GM12874 (cell line): ENCODE measurements around the gene CHML.

Source experiments
- TF ChIP-seq, protein P1 (sequence below): IDR thresholded peaks from 2 replicates; pipeline ENCODE4 v1.5.1; 2011; ENCODE audit warnings: low read depth, mild to moderate bottlenecking, control low read depth, low read length, moderate library complexity; ENCODE audit not compliant: insufficient read depth

CHML gene

GRCh38 chr1:241605146-241605805 lies 34.9 kb downstream of the CHML start:
- TF ChIP-seq, protein P1, sequence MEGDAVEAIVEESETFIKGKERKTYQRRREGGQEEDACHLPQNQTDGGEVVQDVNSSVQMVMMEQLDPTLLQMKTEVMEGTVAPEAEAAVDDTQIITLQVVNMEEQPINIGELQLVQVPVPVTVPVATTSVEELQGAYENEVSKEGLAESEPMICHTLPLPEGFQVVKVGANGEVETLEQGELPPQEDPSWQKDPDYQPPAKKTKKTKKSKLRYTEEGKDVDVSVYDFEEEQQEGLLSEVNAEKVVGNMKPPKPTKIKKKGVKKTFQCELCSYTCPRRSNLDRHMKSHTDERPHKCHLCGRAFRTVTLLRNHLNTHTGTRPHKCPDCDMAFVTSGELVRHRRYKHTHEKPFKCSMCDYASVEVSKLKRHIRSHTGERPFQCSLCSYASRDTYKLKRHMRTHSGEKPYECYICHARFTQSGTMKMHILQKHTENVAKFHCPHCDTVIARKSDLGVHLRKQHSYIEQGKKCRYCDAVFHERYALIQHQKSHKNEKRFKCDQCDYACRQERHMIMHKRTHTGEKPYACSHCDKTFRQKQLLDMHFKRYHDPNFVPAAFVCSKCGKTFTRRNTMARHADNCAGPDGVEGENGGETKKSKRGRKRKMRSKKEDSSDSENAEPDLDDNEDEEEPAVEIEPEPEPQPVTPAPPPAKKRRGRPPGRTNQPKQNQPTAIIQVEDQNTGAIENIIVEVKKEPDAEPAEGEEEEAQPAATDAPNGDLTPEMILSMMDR: peak; percentile 24; the same call in 1 of the 2 replicates

GRCh38 chr1:241603731-241604245 lies 36.4 kb downstream of the CHML start:
- TF ChIP-seq, protein P1: no peak

- TF ChIP-seq, protein P1: no peak
Observed at GRCh38 chr1:241600496-241600901, 39.7 kb downstream of the CHML start.

DNA sequence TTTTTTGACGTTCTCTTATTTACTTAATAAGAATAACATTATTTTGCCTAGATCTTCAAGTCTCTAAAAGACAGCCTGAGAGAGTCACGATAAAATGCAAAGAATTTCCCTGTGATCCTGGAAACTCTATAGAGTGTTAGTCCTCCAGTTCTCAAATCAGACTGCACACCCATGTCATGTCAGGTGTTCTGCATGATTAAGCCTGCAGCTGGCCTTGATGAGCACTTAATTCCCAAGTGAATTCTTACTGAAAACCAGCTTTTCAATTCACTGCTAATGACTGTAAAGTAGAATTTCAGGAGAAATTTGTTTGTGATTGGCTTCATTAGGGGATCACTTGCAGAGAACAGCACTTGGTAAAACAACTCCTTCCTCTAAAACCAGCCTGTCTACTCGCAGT lies 41.9 kb downstream of the CHML start:
- TF ChIP-seq, protein P1: no peak

DNA sequence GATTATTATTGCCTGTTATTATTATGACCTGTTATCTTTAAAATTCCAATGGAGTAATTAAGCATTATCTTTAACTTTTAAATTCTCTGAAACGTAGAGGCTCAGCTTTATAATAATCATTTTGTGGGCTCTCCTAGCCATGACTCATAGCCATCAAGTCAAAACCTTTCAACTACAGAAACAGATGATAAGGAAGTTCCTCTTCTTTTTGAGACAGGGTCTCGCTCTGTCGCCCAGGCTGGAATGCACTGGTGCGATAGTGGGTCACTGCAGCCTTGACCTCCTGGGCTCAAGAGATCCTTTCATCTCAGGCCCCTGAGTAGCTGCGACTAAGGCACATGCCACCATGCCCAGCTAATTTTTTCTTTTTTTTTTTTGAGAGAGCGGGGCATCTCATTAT lies 43.5 kb downstream of the CHML start:
- TF ChIP-seq, protein P1: no peak

DNA sequence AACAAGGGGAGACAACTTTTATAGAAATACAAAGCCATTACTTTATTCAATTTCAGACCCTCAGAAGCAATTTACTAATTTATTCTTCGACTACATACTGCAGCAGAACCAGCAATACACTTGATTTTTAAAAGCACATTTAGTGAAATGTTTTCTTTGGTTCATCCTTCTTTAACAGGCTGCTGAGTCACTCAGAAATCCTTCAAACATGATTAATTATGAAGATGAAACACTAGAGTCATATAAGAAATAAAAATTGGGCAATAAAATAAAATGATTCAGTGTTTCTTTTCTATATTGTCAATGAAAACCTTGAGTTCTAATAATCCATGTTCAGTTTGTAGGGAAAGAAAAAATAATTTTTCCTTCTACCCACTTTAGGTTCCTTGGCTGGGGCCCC lies 47.0 kb downstream of the CHML start:
- TF ChIP-seq, protein P1: no peak

DNA sequence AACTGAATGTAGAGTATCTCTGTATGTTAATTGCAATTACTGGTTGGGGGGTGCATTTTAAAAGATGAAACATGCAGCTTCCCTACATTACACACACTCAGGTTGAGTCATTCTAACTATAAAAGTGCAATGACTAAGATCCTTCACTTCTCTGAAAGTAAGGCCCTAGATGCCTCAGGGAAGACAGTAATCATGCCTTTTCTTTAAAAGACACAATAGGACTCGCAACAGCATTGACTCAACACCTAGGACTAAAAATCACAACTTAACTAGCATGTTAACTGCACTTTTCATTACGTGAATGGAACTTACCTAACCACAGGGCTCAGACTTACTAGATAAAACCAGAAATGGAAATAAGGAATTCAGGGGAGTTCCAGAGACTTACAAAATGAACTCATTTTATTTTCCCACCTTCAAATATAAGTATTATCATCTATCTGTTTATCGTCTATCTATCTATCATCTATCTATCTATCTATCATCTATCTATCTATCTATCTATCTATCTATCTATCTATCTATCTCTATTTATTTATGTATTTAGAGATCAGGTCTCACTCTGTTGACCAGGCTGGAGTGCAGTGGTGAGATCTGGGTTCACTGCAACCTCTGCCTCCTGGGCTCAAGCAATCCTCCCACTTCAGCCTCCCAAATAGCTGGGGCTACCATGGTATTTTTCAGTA lies 47.8 kb downstream of the CHML start:
- TF ChIP-seq, protein P1: no peak
